ENCODE results near the gene CAMKK2.
A peak's percentile ranks its signal among the peaks of the same experiment; 100 is the strongest.

CAMKK2 gene

DNA sequence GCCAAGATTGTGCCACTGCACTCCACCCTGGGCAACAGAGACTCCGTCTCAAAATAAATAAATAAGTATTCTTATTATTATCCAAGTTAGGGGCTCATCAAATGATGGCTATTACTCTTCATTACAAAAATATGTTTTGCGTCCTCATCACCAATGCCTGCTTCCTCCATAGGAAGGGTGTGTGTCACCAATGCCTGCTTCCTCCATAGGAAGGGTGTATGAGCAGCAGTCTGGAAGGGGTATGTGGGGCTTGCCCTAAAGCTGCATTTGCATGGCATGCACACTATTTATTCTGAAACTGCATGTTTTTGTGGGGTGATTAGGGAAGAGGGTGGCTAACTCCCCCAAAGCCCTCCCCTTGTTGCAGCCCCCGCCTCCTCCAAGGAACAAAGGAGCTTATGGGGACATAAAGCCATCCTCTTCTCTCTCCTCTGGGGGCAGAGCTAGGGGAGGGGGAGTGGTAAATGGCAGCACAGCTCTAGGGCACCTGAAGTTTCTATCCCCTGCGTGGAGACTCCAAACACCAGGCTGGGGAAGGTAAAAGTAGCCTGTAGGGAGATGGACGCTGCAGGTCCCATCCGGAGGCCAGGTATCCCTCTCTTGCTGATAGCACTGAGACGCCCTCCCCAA is 1.3 kb downstream of the CAMKK2 start:
- Histone ChIP-seq H3K4me1 (ENCODE audit: control insufficient read depth, low read length) (peaks cover 29% of the 10 kb centered on the region), H3F3A (ENCODE audit: control insufficient read depth, insufficient read depth) (peaks cover 15% of the 10 kb centered on the region), H3K9me3 (ENCODE audit: control insufficient read depth, insufficient read depth, low read length) (no peaks in the 10 kb centered on the region), H3K79me2 (ENCODE audit: control insufficient read depth, low read length) (peaks cover 55% of the 10 kb centered on the region), H3K27ac (ENCODE audit: low read depth, low read length) (no peak overlapping the region), H3K36me3 (ENCODE audit: control insufficient read depth, low read length) (peaks cover 32% of the 10 kb centered on the region), H3K4me2 (ENCODE audit: low read length) (peak overlapping the region; percentile 90), H3K27me3 (ENCODE audit: control insufficient read depth, low read length) (no peaks in the 10 kb centered on the region; the same call in 1 of the 2 replicates), H3K9me2 (replicated peaks; ENCODE audit: control insufficient read depth, low read length) (no peaks in the 10 kb centered on the region), H3K4me3 (ENCODE audit: low read length) (peak overlapping the region; percentile 83), H4K20me1 (ENCODE audit: control insufficient read depth, insufficient read depth, low read depth, low read length) (0 out of 2 replicates have a peak, but pooled peaks cover 3% of the 10 kb centered on the region)
- no peak for TF ChIP-seq EZH2phosphoT487 (IDR thresholded peaks at IDR 0.05; ENCODE audit: borderline replicate concordance, low read length)
- TF ChIP-seq, protein P1, sequence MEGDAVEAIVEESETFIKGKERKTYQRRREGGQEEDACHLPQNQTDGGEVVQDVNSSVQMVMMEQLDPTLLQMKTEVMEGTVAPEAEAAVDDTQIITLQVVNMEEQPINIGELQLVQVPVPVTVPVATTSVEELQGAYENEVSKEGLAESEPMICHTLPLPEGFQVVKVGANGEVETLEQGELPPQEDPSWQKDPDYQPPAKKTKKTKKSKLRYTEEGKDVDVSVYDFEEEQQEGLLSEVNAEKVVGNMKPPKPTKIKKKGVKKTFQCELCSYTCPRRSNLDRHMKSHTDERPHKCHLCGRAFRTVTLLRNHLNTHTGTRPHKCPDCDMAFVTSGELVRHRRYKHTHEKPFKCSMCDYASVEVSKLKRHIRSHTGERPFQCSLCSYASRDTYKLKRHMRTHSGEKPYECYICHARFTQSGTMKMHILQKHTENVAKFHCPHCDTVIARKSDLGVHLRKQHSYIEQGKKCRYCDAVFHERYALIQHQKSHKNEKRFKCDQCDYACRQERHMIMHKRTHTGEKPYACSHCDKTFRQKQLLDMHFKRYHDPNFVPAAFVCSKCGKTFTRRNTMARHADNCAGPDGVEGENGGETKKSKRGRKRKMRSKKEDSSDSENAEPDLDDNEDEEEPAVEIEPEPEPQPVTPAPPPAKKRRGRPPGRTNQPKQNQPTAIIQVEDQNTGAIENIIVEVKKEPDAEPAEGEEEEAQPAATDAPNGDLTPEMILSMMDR (IDR thresholded peaks at IDR 0.05; ENCODE audit: low read depth, low read length, poor library complexity, severe bottlenecking): no peak

DNA sequence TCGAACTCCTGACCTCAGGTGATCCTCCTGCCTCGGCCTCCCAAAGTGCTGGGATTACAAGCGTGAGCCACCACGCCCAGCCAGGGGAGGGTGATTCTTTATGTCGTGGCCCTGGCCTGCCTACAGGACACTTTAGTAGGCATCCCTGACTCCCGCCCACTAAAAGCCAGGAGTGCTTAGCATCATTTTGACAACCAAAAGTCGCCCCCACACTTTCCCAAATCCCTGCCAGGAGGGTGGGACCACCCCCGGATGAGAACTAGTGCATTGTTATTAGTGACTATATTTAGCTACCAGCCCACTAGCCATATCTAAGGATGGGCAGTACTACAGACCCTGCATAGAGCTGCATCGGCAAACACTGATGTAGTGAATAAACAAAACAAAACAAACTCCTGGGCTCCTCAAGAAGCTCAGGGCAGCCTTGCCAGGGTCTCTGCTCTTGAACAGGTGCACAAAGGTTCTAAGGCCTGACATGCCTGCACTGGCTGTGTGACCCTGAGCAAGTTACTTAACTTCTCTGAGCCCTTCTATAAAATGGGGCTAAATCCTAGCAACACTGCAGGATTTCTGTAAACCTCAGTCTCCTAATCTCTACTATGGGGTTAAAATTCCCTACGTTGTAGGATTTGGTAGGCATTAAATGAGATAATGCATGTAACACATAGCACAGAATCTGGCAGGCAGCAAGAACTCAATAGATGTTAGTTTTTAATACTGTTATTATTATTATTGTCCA is 2.2 kb downstream of the CAMKK2 start:
- TF ChIP-seq, protein P1 (IDR thresholded peaks at IDR 0.05; ENCODE audit: low read depth, low read length, poor library complexity, severe bottlenecking): no peak
- TF ChIP-seq EZH2phosphoT487 (IDR thresholded peaks at IDR 0.05; ENCODE audit: borderline replicate concordance, low read length): no peak
- H3K79me2 ChIP-seq (ENCODE audit: control insufficient read depth, low read length): peaks cover 63% of the 10 kb centered on the region
- no peaks in the 10 kb centered on the region for H3K9me3 ChIP-seq (ENCODE audit: control insufficient read depth, insufficient read depth, low read length)
- peak overlapping the region; percentile 6 for H3K4me2 ChIP-seq (ENCODE audit: low read length)
- no peak overlapping the region for H3K27ac ChIP-seq (ENCODE audit: low read depth, low read length)
- H3K4me3 ChIP-seq (ENCODE audit: low read length): no peak overlapping the region
- no peaks in the 10 kb centered on the region for H3K9me2 ChIP-seq (replicated peaks; ENCODE audit: control insufficient read depth, low read length)
- H4K20me1 ChIP-seq (ENCODE audit: control insufficient read depth, insufficient read depth, low read depth, low read length): 0 out of 2 replicates have a peak, but pooled peaks cover 3% of the 10 kb centered on the region
- peaks cover 32% of the 10 kb centered on the region for H3K36me3 ChIP-seq (ENCODE audit: control insufficient read depth, low read length)
- H3K27me3 ChIP-seq (ENCODE audit: control insufficient read depth, low read length): no peaks in the 10 kb centered on the region; the same call in 1 of the 2 replicates
- H3K4me1 ChIP-seq (ENCODE audit: control insufficient read depth, low read length): peaks cover 20% of the 10 kb centered on the region
- peaks cover 7% of the 10 kb centered on the region for H3F3A ChIP-seq (ENCODE audit: control insufficient read depth, insufficient read depth)

GRCh38 chr12:121293603-121294002 is 2.9 kb downstream of the CAMKK2 start:
- no peaks in the 10 kb centered on the region; the same call in 1 of the 2 replicates for H3K27me3 ChIP-seq (ENCODE audit: control insufficient read depth, low read length)
- H4K20me1 ChIP-seq (ENCODE audit: control insufficient read depth, insufficient read depth, low read depth, low read length): 0 out of 2 replicates have a peak, but pooled peaks cover 3% of the 10 kb centered on the region
- no peaks in the 10 kb centered on the region for H3K9me3 ChIP-seq (ENCODE audit: control insufficient read depth, insufficient read depth, low read length)
- TF ChIP-seq, protein P1 (IDR thresholded peaks at IDR 0.05; ENCODE audit: low read depth, low read length, poor library complexity, severe bottlenecking): no peak
- TF ChIP-seq EZH2phosphoT487 (IDR thresholded peaks at IDR 0.05; ENCODE audit: borderline replicate concordance, low read length): no peak
- H3K27ac ChIP-seq (ENCODE audit: low read depth, low read length): no peak overlapping the region
- H3K4me2 ChIP-seq (ENCODE audit: low read length): no peak overlapping the region
- peaks cover 70% of the 10 kb centered on the region for H3K79me2 ChIP-seq (ENCODE audit: control insufficient read depth, low read length)
- no peak overlapping the region for H3K4me3 ChIP-seq (ENCODE audit: low read length)
- H3K9me2 ChIP-seq (replicated peaks; ENCODE audit: control insufficient read depth, low read length): no peaks in the 10 kb centered on the region
- peaks cover 4% of the 10 kb centered on the region for H3F3A ChIP-seq (ENCODE audit: control insufficient read depth, insufficient read depth)
- peaks cover 22% of the 10 kb centered on the region for H3K4me1 ChIP-seq (ENCODE audit: control insufficient read depth, low read length)
- H3K36me3 ChIP-seq (ENCODE audit: control insufficient read depth, low read length): peaks cover 32% of the 10 kb centered on the region

Data from DOHH2 (cell line).